Daoy (cell line): ENCODE data around the gene NANOG. TPM values are rescaled to one million over a fixed set of nuclear protein-coding genes. Genes with fewer than 3 reads are reported as not detected.
"Not testable (repeated sequence)": the region's sequence is repeated elsewhere in the genome, so short reads cannot be mapped to it uniquely, and the experiment has no call there.

Experiments used
- DNase-seq: peaks from one replicate; pipeline ENCODE4 v3.0.0-alpha.2; 2015; ENCODE audit warnings: low read depth
- total RNA-seq: library from RNA; depleted of rRNA; stranded (reverse); fragments of >200 nt; shearing (Covaris generic); gene quantifications from 2 replicates; pipeline ENCODE4 v1.2.3, GENCODE V29; 2014; rRNA removed

Gene NANOG
- total RNA-seq: not detected in 2 replicates

GRCh38 chr12:7788884-7789528 is at the start of gene NANOG:
NANOG (plus strand) TSS chr12:7789402; CDS start chr12:7789615, 213 bp downstream.
- DNase-seq: not testable (repeated sequence)

DNA sequence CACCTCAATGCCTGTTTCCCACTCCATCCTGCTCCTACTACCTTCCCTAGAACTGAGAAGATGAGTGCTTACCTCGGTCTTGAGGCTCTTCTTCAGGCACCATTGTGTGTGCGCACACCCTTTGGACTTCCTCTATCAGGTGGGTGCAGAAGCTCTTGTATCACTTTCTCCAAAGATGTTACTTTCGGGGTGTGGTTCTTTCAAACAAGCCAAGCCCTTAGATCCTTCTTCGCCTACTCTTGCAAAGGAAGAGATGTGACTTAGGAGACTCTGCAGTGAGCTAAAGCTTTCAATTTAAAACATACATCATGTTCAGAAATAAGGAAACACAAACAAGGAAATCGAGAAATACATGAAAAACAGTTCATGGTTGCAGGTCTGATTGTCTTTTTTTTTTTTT is 42.0 kb upstream of the NANOG start, which contains the start of gene CLEC4C:
TSS of gene CLEC4C (minus strand) at position 130 of the 400 bp plus-strand sequence. CDS start at position 103, 27 bp downstream.
- no peak for DNase-seq

- DNase-seq: no peak
These were observed 40.4 kb upstream of the NANOG start for GRCh38 chr12:7748852-7749251.

DNA sequence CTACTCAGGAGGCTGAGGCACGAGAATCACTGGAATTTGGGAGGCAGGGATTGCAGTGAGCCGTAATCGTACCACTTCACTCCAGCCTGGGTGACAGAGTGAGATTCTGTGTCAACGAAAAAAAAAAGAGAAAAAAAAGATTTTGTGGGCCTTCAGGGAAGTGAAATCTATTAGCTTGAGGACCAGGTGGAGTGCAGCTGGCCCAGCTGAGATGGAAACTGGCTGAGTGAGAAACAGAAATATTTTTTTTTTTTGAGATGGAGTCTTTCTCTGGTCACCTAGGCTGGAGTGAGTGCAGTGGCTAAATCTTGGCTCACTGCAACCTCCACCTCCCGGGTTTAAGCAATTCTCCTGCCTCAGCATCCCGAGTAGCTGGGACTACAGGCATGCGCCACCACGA is 39.8 kb upstream of the NANOG start:
- no peak for DNase-seq

- DNase-seq: no peak
These were observed 38.9 kb upstream of the NANOG start for GRCh38 chr12:7750350-7750749.

- DNase-seq: no peak
These were observed 37.8 kb upstream of the NANOG start for GRCh38 chr12:7751394-7751793.

DNA sequence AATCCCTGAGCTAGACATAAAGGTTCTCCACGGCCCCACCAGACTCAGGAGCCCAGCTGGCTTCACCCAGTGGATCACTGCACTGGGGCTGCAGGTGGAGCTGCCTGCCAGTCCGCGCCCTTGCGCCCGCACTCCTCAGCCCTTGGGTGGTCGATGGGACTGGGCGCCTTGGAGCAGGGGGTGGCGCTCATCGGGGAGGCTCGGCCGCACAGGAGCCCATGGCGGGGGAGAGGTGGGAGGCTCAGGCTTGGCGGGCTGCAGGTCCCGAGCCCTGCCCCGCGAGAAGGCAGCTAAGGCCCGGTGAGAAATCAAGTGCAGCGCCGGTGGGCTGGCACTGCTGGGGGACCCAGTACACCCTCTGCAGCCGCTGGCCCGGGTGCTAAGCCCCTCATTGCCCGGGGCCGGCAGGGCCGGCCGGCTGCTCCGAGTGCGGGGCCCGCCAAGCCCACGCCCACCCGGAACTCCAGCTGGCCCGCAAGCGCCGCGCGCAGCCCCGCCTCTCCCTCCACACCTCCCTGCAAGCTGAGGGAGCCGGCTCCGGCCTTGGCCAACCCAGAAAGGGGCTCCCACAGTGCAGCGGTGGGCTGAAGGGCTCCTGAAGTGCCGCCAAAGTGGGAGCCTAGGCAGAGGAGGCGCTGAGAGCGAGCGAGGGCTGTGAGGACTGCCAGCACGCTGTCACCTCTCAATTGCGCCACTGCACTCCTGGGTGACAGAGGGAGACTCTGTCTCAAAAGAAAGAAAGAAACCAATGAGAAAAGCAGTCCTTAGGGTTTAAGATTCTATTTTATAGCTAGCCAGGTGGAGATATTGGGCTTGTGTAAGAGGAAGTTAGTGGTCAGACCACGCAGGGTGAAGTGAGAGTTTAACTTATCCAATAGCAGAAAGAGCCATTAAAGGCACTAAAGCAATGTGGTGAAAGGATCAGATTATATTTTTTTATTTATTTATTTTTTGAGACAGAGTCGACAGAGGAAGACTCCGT is 37.0 kb upstream of the NANOG start:
- DNase-seq: not testable (repeated sequence)

GRCh38 chr12:7755668-7756067 is 33.5 kb upstream of the NANOG start:
- DNase-seq: not testable (repeated sequence)

GRCh38 chr12:7756993-7757392 is 32.2 kb upstream of the NANOG start:
- DNase-seq: no peak

DNA sequence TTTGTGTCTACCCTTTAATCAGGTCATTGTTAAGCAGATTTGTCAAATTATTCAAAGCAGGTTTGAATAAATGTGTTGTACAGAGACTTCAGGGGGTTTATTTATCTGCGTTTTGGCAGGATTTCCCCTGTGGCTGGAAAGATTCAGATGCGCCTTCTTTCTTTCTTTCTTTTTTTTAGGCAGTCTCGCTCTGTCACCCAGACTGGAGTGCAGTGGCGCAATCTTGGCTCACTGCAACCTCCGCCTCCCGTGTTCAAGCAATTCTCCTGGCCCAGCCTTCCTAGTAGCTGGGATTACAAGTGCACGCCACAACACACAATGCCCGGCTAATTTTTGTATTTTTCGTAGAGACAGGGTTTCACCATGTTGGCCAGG is 30.4 kb upstream of the NANOG start:
- no peak for DNase-seq

- DNase-seq: no peak
These were observed 19.2 kb upstream of the NANOG start for GRCh38 chr12:7769999-7770398.

- DNase-seq: no peak
These were observed 7.9 kb upstream of the NANOG start for GRCh38 chr12:7781274-7781673.

DNA sequence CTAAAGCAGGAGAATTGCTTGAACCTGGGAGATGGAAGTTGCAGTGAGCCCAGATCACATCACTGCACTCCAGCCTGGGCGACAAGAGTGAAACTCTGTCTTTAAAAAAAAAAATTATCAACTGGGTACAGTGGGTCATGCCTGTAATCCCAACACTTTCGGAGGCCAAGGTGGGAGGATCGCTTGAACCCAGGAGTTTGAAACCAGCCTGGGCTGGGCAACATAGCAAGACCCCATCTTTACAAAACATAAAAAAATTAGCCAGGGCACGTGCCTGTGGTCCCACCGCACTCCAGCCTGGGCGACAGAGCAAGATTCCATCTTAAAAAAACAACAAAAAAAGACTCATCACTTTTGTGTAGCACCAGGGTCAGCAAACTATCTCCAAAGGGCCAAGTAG is 7.1 kb upstream of the NANOG start:
- no peak for DNase-seq

DNA sequence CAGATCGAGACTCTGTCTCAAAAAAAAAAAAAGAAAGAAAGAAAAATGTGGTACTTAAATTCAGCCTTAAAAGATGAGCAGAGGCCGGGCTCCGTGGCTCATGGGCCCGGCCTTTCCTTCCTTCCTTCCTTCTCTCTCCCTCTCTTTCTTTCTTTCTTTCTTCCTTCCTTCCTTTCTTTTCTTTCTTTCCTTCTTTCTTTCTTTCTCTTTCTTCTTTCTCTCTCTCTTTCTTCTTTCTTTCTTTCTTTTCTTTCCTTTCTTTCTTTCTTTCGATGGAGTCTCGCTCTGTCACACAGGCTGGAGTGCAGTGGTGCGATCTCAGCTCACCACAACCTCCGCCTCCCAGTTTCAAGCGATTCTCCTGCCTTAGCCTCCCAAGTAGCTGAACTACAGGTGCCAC is 5.8 kb upstream of the NANOG start:
- DNase-seq: not testable (repeated sequence)

DNA sequence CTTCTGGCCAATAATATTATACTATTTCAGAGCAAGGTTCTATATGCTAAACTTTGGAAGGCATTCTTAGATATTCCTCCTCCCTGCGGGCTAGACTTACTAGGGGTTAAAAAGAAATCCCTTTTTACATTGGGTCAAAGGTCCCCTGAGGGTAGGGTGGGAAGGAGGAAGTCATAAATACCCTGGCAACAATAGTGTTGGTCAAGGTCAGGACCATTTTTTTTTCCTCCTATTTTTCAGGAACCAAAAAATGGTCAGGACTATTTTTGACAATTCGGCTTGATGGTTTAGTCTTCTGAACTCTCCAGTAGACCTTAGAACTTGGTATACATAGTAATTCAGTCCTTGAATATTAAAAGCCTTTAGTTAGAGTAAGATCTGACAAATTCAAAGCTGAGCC is 4.5 kb upstream of the NANOG start:
- no peak for DNase-seq

DNA sequence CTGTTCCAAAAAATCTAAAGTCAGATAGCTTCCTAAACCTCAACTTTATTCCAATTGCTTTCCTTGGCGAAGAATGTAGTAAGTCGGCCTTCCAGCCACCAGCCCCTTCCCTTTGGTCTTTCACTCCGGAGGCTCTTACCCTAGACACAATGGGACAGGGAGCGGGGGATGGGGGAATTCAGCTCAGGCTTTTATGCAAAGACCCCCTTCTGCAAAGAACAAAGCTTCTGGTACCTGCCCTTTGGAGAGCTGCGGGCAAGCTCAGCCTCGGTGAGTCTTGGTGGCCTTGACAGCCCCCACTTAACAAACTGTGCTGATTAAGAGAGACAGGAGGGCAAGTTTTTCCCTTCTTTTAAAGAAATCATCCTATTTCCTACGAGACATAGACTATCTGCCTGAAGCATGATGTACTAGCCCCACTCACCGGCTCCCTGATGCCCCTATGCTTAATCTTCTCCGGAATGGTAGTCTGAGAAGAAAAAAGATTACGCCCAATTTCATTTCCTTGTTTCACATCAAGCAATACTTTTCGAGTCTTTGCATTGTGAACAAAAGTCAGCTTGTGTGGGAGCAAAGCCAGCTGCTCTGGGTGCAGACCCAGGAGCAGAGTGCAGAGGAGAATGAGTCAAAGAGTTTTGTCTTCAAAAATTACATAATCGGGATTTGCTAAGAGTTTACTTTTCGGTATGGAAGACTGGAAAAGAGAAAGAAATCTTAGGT is 1.5 kb upstream of the NANOG start:
- no peak for DNase-seq

GRCh38 chr12:7788294-7788660 is 925 bp upstream of the NANOG start:
- no peak for DNase-seq

GRCh38 chr12:7793211-7793610 is 4.0 kb downstream of the NANOG start:
- no peak for DNase-seq

GRCh38 chr12:7797269-7797668 is 8.1 kb downstream of the NANOG start:
- not testable (repeated sequence) for DNase-seq

- DNase-seq: peak; percentile 79
These were observed 8.6 kb downstream of the NANOG start for GRCh38 chr12:7797698-7798398.

DNA sequence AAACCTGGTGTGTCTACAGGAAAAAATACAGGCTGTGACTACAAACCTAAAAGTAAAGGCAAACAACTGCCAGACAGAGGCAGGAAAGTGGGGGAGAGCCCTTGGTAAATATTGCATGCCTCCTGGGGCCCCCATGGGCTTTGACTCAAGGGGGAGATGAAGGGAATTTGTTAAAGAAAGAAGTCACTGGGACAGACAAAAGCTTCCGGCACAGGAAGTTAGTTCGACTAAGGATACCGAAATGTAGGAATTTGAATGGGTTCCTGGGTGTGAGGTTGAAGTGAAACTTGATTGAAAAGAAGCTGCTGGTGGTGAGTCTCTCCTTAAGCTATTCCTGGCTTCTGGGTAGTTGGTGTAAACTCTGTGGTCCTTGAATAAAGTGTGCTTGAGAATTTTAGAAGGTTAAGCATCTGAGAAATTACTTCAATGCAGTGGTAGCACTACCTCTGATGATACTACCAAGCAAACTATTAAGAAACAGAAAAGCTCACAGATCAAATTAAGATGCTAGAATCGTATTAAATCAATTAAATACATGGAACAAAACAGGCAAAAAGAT is 9.6 kb downstream of the NANOG start:
- DNase-seq: not testable (repeated sequence)
